Neuron (in vitro differentiated cells): ENCODE data around the gene ZNF587.
"Not testable (repeated sequence)": the region's sequence is repeated elsewhere in the genome, so short reads cannot be mapped to it uniquely, and the experiment has no call there.

ENCODE experiments used
- H2AFZ ChIP-seq: one replicate; pipeline ENCODE4 v1.6.1; 2013; ENCODE audit warnings: low read depth, mild to moderate bottlenecking, inconsistent platforms, low read length, moderate library complexity
- H3K27me3 ChIP-seq: one replicate; pipeline ENCODE4 v1.6.1; 2013; ENCODE audit warnings: low read length; ENCODE audit not compliant: insufficient read depth
- H3K36me3 ChIP-seq: one replicate; pipeline ENCODE4 v1.6.1; 2013; ENCODE audit warnings: low read length; ENCODE audit not compliant: insufficient read depth
- H3K4me1 ChIP-seq: one replicate; pipeline ENCODE4 v1.6.1; 2013; ENCODE audit warnings: low read length; ENCODE audit not compliant: insufficient read depth
- H3K4me3 ChIP-seq: 2 replicates; pipeline ENCODE4 v1.5.1; 2013; ENCODE audit warnings: mild to moderate bottlenecking, low read length, moderate library complexity
- H3K9me3 ChIP-seq: one replicate; pipeline ENCODE4 v1.6.1; 2013; ENCODE audit warnings: low read length

Gene ZNF587

GRCh38 chr19:57836991-57837390 lies 12.7 kb upstream of the ZNF587 start:
- H2AFZ ChIP-seq, H3K27me3 ChIP-seq, H3K4me1 ChIP-seq, H3K4me3 ChIP-seq, H3K9me3 ChIP-seq: not testable (repeated sequence)
- H3K36me3 ChIP-seq = peaks cover 30% of the 10 kb centered on the region

DNA sequence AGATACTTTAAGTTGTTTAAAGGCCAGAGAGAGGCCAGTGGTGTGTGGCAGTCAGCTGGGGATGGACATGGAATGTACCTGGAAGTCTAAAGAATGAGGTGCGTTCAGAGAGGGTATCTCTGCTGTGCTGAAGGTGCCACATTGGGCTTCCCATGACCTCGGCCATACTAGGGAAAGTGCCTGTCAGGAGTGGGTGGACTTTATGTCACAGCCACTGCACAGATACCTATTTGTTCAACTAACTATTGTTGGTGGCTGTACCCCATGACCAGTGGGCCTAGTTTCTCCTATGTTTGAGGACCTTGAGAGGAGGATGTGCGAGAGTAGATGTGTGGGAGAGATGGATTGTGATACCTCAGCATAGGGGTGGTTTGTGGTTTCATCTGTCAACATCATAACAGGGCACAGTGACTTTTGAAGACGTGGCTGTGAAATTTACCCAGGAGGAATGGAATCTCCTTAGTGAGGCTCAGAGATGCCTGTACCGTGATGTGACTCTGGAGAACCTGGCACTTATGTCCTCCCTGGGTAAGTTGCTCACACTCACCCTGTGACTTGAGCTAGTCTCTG lies 11.0 kb upstream of the ZNF587 start:
- peaks cover 37% of the 10 kb centered on the region for H3K36me3 ChIP-seq
- not testable (repeated sequence) for H2AFZ ChIP-seq, H3K27me3 ChIP-seq

DNA sequence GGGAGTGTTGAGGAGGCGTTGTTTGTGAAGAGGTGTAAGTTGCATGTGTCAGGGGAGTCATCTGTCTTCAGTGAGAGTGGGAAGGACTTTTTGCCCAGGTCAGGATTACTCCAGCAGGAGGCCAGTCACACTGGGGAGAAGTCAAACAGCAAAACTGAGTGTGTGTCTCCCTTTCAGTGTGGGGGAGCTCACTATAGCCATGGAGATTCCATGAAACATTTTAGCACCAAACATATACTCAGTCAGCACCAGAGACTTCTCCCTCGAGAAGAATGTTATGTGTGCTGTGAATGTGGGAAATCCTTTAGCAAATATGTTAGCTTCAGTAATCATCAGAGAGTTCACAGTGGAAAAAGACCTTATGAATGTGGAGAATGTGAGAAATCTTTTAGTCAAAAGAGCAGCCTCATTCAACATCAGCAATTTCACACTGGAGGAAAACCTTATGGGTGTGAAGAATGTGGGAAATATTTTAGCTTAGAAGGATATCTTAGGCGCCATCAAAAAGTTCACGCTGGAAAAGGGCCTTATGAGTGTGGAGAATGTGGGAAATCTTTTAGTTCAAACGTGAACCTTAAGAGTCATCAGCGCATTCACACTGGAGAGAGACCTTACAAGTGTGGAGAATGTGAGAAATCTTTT lies 8.4 kb upstream of the ZNF587 start:
- no peak overlapping the region for H3K4me3 ChIP-seq
- no peak overlapping the region for H2AFZ ChIP-seq
- peaks cover 53% of the 10 kb centered on the region for H3K36me3 ChIP-seq
- H3K4me1 ChIP-seq = no peaks in the 10 kb centered on the region
- peaks cover 7% of the 10 kb centered on the region for H3K9me3 ChIP-seq
- no peaks in the 10 kb centered on the region for H3K27me3 ChIP-seq

More for the DNA sequence above, 11.0 kb upstream of the ZNF587 start:
- not testable (repeated sequence) for H3K9me3 ChIP-seq, H3K4me1 ChIP-seq, H3K4me3 ChIP-seq

GRCh38 chr19:57847164-57847563 lies 2.5 kb upstream of the ZNF587 start:
- H2AFZ ChIP-seq, H3K9me3 ChIP-seq, H3K27me3 ChIP-seq, H3K4me3 ChIP-seq: not testable (repeated sequence)
- Histone ChIP-seq H3K36me3 (peaks cover 33% of the 10 kb centered on the region), H3K4me1 (peaks cover 17% of the 10 kb centered on the region)

- H3K27me3 ChIP-seq, H3K9me3 ChIP-seq, H2AFZ ChIP-seq: not testable (repeated sequence)
- peaks cover 17% of the 10 kb centered on the region for H3K4me1 ChIP-seq
- H3K36me3 ChIP-seq = peaks cover 26% of the 10 kb centered on the region
- H3K4me3 ChIP-seq = peak overlapping the region; percentile 80
Measured at GRCh38 chr19:57849162-57849665, 445 bp upstream of the ZNF587 start.

DNA sequence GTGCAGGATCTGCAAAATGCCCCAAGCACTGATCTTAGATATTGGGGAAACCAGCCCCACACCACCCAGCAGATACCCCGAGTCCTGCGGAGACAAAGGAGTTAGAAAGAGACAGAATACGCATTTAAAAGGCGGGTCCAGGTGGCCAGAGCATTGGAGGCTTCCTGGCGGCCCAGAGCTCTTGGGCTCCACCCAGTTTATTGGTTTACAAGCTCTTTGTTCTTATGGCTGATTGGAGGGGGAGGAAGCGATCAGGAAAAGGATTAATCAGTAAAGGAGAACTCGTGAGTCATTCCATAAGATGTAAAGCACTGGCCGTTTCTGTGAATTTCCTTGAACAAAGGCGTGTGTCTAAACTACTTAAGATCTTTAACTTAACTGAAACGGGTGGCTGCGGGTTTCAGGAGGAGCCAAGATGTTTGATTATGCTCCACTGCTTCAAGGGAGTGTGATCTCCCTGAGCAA lies 926 bp downstream of the ZNF587 start:
- H3K27me3 ChIP-seq = no peaks in the 10 kb centered on the region
- peaks cover 23% of the 10 kb centered on the region for H3K36me3 ChIP-seq
- peak overlapping the region; percentile 80 for H3K4me3 ChIP-seq
- H3K4me1 ChIP-seq = peaks cover 17% of the 10 kb centered on the region
- H2AFZ ChIP-seq = no peak overlapping the region
- H3K9me3 ChIP-seq = peaks cover 5% of the 10 kb centered on the region

GRCh38 chr19:57851812-57852603 lies 2.3 kb downstream of the ZNF587 start:
- not testable (repeated sequence) for H2AFZ ChIP-seq, H3K27me3 ChIP-seq, H3K9me3 ChIP-seq, H3K4me3 ChIP-seq
- H3K4me1 ChIP-seq = peaks cover 17% of the 10 kb centered on the region
- peaks cover 29% of the 10 kb centered on the region for H3K36me3 ChIP-seq

- peaks cover 37% of the 10 kb centered on the region for H3K36me3 ChIP-seq
- H3K9me3 ChIP-seq, H3K27me3 ChIP-seq: not testable (repeated sequence)
Measured at GRCh38 chr19:57854117-57854516, 4.5 kb downstream of the ZNF587 start.

DNA sequence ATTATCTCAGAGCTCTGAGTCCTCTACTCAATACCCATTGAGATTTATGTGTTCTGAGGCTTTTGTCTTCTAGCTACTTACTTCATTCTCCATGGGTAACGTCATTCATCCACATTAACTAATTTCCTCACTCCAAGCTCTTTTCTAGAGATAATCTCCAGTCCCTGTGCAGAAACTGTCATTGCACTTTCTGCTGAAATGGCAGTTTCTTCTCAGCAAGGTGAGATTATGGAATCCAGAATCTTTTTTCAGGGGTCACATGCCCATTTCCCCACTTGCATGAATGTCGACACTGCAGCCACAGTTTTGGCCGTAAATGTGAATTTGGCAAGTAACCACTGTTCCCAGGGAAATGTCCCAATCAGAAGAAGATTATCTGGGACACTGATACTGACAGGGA lies 12.7 kb downstream of the ZNF587 start:
- not testable (repeated sequence) for H2AFZ ChIP-seq, H3K27me3 ChIP-seq, H3K4me1 ChIP-seq, H3K4me3 ChIP-seq
- peaks cover 19% of the 10 kb centered on the region for H3K9me3 ChIP-seq
- peaks cover 81% of the 10 kb centered on the region for H3K36me3 ChIP-seq

More at GRCh38 chr19:57854117-57854516, 4.5 kb downstream of the ZNF587 start:
- H3K4me3 ChIP-seq, H2AFZ ChIP-seq: not testable (repeated sequence)
- H3K4me1 ChIP-seq = peaks cover 17% of the 10 kb centered on the region

DNA sequence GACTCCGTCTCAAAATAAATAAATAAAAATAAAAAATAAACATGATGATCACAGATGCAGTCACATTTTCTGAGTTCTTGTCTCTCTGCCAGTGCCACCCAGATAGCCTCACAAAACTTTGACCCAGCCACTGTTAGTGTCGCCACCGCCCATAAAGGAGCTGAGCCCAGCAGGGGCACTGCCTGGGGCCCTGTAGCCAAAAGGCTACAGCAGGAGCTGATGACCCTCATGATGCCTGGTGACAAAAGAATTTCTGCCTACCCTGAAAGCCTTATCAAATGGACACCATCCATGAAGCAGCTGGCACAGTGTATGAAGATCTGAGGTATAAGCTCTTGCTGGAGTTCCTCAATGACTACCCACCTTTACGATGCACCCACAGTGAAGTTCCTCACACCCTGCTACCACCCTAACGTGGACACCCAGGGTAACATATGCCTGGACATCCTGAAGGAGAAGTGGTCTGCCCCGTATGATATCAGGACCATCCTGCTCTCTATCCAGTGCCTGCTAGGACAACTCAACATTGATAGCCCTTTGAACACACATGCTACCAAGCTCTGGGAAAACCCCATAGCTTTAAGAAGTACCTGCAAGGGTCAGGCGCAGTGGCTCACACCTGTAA lies 18.3 kb downstream of the ZNF587 start:
- no peak overlapping the region for H2AFZ ChIP-seq
- no peaks in the 10 kb centered on the region for H3K27me3 ChIP-seq
- no peaks in the 10 kb centered on the region for H3K4me1 ChIP-seq
- H3K4me3 ChIP-seq = no peak overlapping the region
- peaks cover 74% of the 10 kb centered on the region for H3K36me3 ChIP-seq
- H3K9me3 ChIP-seq = peaks cover 32% of the 10 kb centered on the region

DNA sequence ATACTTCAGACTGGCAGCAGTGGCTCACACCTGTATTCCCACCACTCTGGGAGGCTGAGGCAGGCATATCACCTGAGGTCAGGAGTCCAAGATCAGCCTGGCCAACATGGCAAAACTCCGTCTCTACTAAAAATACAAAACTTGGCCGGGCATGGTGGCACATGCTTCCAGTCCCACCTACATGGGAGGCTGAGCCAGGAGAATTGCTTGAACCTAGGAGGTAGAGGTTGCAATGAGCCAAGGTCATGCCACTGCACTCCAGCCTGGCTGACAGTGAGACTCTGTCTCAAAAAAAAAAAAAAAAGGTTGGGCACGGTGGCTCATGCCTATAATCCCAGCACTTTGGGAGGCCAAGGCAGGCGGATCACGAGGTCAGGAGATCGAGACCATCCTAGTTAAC lies 20.0 kb downstream of the ZNF587 start:
- not testable (repeated sequence) for H3K27me3 ChIP-seq, H2AFZ ChIP-seq, H3K4me3 ChIP-seq, H3K4me1 ChIP-seq
- peaks cover 76% of the 10 kb centered on the region for H3K36me3 ChIP-seq
- H3K9me3 ChIP-seq = peaks cover 41% of the 10 kb centered on the region

DNA sequence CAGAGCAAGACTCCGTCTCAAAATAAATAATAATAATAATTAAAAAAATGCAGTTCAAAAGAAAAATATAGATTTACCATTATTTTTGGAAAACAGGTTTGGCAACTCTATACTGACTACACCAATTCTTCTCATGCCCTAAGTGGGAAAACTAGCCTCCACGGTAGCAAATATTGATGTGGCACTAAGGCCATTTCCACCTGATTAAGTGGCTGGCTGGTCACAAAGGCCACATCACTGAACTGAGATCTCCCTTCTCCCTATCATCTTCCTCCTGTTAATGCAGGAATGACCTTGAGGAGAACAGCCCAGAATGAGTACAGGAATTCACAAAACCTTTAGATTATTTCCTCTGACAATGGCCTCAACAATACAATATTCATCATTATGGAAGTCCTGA lies 20.6 kb downstream of the ZNF587 start:
- no peaks in the 10 kb centered on the region for H3K27me3 ChIP-seq
- peaks cover 73% of the 10 kb centered on the region for H3K36me3 ChIP-seq
- no peak overlapping the region for H3K4me3 ChIP-seq
- H2AFZ ChIP-seq = no peak overlapping the region
- H3K4me1 ChIP-seq = no peaks in the 10 kb centered on the region
- H3K9me3 ChIP-seq = peaks cover 42% of the 10 kb centered on the region

- H3K36me3 ChIP-seq = peaks cover 67% of the 10 kb centered on the region
- no peak overlapping the region for H2AFZ ChIP-seq
- peaks cover 51% of the 10 kb centered on the region for H3K9me3 ChIP-seq
- H3K4me3 ChIP-seq = no peak overlapping the region
- H3K4me1 ChIP-seq = no peaks in the 10 kb centered on the region
- no peaks in the 10 kb centered on the region for H3K27me3 ChIP-seq
Measured at GRCh38 chr19:57872450-57872849, 22.8 kb downstream of the ZNF587 start.
